HG03432 (cell line): ENCODE results near the gene IRF2BP1.
A peak's percentile ranks its signal among the peaks of the same experiment; 100 is the strongest.

ENCODE experiments used
- ATAC-seq: cut with Tn5 transposase; IDR thresholded peaks from one replicate; pipeline ENCODE4 v1.9.1; 2021; ENCODE audit warnings: mild to moderate bottlenecking, moderate library complexity; ENCODE audit not compliant: unreplicated experiment

The IRF2BP1 gene

DNA sequence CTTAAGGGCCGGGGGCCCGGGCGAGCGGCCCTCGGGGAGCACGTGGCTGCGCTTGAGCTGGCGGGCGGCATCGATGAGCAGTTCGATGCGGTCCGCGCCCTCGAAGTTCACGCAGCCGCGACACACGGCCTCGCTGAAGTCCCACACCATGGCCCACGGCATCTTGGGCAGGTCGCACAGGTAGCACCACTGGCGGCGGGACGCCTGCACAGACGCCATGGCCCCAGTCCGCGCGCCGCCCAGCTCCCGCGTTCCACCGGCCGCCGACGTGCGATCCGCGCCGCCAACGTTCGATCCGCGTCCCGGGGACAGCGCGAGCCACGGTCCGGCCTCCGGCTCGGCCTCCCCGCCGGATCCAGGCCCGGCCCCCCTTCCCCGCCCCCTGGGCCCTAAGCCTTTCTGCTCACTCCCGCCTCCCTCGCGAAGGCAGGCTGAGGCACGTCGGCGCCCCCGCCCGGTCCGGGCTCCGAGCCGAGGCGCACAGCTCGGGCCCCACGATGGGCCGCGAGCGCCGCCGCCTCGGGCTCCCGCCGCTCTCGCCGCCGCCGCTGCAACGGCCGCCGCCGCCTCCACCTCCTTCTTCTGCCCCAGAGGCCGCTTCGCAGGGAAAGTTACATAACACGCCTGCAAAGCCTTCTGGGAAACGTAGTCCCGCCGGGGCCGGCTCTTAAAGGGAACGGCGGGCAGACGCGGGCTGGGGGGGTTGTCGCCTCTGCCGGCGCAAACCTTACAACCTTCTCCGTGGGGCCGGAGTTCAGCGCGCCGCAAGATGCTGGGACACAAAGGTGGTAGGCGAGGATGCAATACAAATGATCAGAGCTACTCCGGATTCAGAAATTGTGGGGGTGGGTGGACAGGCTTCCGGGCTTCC lies at the start of gene IRF2BP1:
IRF2BP1 (minus strand) TSS at position 586 of the 871 bp plus-strand sequence; CDS start at position 219, 367 bp downstream.
- ATAC-seq: peak; percentile 42

DNA sequence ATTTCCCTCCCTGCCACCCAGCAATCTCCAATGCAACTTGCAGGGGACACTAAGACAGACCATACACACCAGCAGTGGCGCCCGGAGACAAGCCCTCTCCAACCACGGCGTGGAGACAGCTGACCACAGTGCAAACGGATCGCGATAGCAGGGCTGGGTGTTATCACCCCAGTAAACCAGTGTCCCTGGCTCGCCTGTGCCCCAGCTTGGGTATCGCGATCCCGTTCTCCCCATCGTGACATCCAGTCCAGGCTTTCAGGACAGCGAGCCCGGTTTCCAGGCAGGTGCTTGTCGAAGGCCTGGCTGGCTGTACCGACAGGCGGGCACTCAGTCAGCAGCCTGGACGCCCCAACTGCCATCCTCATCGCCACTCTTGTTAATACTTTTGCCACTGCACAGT lies 49.3 kb upstream of the IRF2BP1 start:
- ATAC-seq: no peak

GRCh38 chr19:45934551-45935230 lies 48.8 kb upstream of the IRF2BP1 start:
- ATAC-seq: no peak

DNA sequence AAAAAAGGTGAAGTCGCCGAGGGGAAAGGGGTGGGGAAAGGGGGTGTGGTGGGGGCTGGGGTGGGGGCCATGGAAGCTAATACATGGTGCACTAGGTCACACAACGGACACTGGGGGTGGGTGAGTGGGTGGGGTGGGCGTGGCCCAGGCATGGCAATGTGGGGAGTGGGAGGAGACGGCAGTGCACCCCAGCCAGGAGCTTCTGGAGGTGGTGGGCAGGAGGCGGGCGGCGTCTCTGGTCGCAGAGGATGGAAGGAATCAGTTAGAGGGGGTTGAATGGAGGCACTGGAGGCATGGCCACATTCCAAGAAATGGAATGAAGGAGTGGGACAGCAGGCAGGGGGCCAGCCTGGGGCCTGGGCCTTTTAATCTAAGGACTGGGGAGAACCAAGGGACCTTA lies 47.8 kb upstream of the IRF2BP1 start:
- ATAC-seq: no peak

- ATAC-seq: no peak
These were observed 45.1 kb upstream of the IRF2BP1 start for GRCh38 chr19:45931055-45931454.

GRCh38 chr19:45929247-45929646 lies 43.3 kb upstream of the IRF2BP1 start:
- ATAC-seq: no peak

GRCh38 chr19:45927565-45928261 lies 41.8 kb upstream of the IRF2BP1 start:
- ATAC-seq: peak; percentile 69

- no peak for ATAC-seq
These were observed 39.0 kb upstream of the IRF2BP1 start for GRCh38 chr19:45924891-45925447.

DNA sequence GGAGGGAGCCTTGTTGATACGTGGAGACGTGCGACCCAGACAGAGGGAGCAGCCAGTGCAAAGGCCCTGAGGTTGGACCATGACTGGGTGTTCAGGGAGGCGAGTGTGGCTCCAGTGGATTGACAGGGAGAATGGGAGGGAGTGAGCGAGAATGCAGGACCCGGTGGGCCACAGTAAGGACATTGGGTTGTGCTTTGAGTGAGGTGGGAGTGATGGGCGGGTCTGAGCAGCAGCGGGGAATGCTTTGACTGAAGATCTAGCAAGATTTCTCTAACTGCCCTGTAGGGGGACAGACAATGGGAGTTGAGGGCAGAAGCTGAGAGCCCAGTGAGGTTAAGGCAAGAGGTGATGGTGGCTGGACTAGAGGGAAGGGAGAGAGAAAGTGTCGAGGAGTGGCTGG lies 36.3 kb upstream of the IRF2BP1 start:
- no peak for ATAC-seq

GRCh38 chr19:45920458-45920857 lies 34.5 kb upstream of the IRF2BP1 start:
- ATAC-seq: no peak

GRCh38 chr19:45919678-45920077 lies 33.7 kb upstream of the IRF2BP1 start:
- ATAC-seq: no peak

DNA sequence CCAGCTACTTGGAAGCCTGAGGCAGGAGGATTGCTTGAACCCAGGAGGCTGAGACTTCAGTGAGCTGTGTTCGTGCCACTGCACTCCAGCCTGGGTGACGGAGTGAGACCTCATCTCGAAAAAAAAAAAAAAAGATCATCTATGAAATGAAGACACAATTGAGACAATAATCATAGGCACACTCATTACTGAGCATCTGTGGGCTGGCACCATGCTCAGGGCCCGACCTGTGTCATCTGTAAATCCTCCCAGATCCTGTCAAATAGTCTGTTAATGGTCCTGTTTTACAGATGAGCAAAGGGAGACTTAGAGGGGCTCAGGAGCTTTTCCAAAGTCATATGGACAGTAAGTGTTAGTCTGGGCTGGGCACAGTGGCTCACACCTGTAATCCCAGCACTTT lies 32.8 kb upstream of the IRF2BP1 start:
- no peak for ATAC-seq

DNA sequence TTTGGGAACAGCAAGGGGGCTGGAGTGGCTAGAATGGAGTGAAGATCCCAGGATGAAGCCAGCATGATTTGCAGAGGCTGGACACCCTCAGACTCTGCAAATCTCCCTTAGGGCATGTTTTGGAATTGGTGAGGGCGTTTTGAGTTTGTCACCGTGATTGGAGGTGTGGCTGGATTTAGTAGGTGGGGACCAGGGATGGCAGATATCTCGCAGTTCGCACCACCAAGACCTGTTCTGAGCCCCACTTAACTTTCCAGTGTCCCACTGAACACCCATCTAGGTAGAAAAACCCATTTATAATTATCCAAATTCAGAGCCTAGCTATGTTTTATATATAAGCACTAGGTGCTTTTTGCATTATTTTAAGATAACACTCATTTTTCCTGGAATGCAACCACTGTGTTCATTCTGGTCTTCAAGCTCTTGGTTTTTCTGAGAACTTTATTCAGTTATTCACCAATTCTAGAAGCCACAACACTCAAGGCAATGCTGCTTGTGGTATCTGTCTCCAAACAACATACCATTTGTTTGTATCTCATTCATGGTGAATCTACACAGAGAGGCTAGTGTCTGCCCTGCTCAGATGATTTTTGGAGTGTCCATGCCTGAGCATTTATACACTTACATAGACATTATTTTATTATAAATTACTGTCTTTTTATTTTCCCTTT lies 31.6 kb upstream of the IRF2BP1 start:
- ATAC-seq: no peak

GRCh38 chr19:45913874-45914830 lies 28.2 kb upstream of the IRF2BP1 start, which contains the start of gene NANOS2:
Gene NANOS2, minus strand, starts transcription at chr19:45914778. Its CDS starts 85 bp downstream, at chr19:45914693.
- ATAC-seq: no peak

DNA sequence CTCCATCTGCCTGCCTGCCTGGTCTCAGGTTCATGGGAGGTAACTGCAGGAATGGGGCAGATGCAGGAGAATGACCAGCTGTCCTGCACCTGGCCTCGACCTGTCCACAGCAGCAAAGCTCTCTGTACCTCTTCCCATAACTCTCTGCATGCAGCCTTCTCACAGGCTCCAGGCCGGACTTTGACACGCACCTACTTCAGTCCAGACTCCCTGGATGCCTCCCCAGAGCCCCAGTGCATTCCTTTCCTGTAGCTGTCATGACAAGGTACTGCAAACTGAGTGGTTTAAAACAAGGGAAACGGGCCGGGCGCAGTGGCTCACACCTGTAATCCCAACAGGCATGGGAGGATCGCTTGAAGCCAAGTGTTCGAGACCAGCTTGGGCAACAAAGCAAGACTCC lies 25.4 kb upstream of the IRF2BP1 start:
- no peak for ATAC-seq

- ATAC-seq: no peak
These were observed 23.0 kb upstream of the IRF2BP1 start for GRCh38 chr19:45908956-45909355.

DNA sequence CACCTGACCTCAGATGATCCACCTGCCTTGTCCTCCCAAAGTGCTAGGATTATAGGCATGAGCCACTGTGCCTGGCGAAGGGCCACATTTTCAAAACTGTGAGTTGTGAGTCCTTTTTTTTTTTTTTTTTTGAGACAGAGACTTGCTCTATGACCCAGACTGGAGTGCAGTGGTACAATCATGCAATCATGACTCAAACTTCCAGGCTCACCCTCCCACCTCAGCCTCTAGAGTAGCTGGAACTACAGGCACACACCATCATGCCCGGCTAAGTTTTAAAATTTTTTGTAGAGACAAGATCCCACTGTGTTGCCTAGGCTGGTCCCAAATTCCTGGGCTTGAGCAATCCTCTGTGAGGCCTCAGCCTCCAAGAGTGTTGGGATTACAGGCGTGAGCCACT lies 20.3 kb upstream of the IRF2BP1 start:
- ATAC-seq: no peak

DNA sequence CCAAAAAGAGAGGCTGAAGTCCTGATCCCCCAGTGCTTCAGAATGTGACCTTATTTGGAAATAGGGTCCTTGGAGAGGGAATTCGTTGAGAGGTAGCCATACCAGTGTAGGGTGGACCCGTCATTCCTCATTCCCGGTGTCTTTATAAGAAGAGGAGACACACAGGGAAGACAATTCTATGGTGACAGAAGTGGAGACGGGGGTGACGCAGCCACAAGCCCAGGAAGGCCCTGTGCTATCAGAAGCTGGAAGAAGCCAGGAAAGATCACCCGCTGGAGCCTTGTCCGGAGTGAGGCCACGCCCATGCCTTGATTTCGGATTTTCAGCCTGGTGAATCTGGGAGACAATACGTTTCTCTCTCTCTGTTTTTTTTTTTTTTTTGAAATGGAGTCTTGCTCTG lies 19.1 kb upstream of the IRF2BP1 start:
- no peak for ATAC-seq
